ENCODE data around the gene RPGRIP1L. TPM values are rescaled to one million over a fixed set of nuclear protein-coding genes. Genes with fewer than 3 reads are reported as not detected.

RPGRIP1L gene
- total and polyA plus RNA-seq, 2 of the 13 experiments (the other 11 are each of a cell fraction or from before 2014, with no cell fraction given) = 5.0 to 13.5 TPM

GRCh38 chr16:53642094-53642493, 61.6 kb downstream of the RPGRIP1L start (continued):
- no peak for TF ChIP-seq ARID3A (IDR thresholded peaks at IDR 0.05; ENCODE audit: low read depth, low read length)
- TF ChIP-seq TBP (CRISPR knock-in tag; IDR thresholded peaks at IDR 0.05) = no peak
- TF ChIP-seq THYN1 (CRISPR knock-in tag; IDR thresholded peaks at IDR 0.05; ENCODE audit: borderline replicate concordance, low read depth) = no peak

GRCh38 chr16:53636978-53637377, 66.7 kb downstream of the RPGRIP1L start:
- ChIA-PET CTCF (ENCODE audit: low intra/inter-chr PET ratio, low total read pairs) (no interaction called here), POLR2A (no interaction called here)
- ATAC-seq (no peak), FAIRE-seq (no peak), DNase-seq (ENCODE audit: low spot score) (no peak)
- Histone ChIP-seq H2AFZ (ENCODE audit: low read length) (no peak overlapping the region), H3K9ac (ENCODE audit: insufficient read depth, low read depth, low read length) (no peak overlapping the region), H3K9me3 (ENCODE audit: low read length) (no peaks in the 10 kb centered on the region), H3K27ac (ENCODE audit: extremely low read length, insufficient read depth, low read length) (no peak overlapping the region), H3K36me3 (replicated peaks in 1 of 2; ENCODE audit: control insufficient read depth in 1 of 2, insufficient read depth in 2 of 2, low read length in 2 of 2) (peaks cover 1 to 2% of the 10 kb centered on the region in 2 experiments; a peak in 1 of 5 replicates), H3K4me1 (ENCODE audit: insufficient read depth, low read length) (no peaks in the 10 kb centered on the region), H3K79me2 (ENCODE audit: insufficient read depth, low read length) (no peaks in the 10 kb centered on the region), H3K27me3 (ENCODE audit: control insufficient read depth in 1 of 2, insufficient read depth in 2 of 2, low read length in 2 of 2) (no peaks in the 10 kb centered on the region), H3K4me2 (ENCODE audit: low read depth, low read length) (no peak overlapping the region), H3K4me3 (replicated peaks in 1 of 3; ENCODE audit: insufficient read depth in 1 of 3, low read depth in 2 of 3, low read length in 3 of 3) (no peak overlapping the region), H4K20me1 (ENCODE audit: insufficient read depth, low read length) (no peaks in the 10 kb centered on the region)
- in situ Hi-C loops (cut with HindIII; ENCODE audit: extremely low pct_ligation_motif_present, low pct_unique_long_range_greater_than_20kb) = no loop called here
- intact Hi-C loops (cut with micrococcal nuclease; ENCODE audit: unreplicated experiment) = no loop called here
- no TSS peak for BruUV-seq (replicated peaks)
- 91% methylated on average over 2 of the region's 2 CpGs for WGBS (ENCODE audit: low lambda C conversion rate)
- no peak for TF ChIP-seq SYNCRIP (IDR thresholded peaks at IDR 0.05; ENCODE audit: insufficient read depth, low read depth, low read length)
- no peak for TF ChIP-seq ZKSCAN5 (CRISPR knock-in tag; IDR thresholded peaks at IDR 0.05)
- no peak for TF ChIP-seq ZNF552 (CRISPR knock-in tag; IDR thresholded peaks at IDR 0.05; ENCODE audit: borderline replicate concordance)
- TF ChIP-seq POGZ (CRISPR knock-in tag; IDR thresholded peaks at IDR 0.05) = no peak
- TF ChIP-seq CREB3 (CRISPR knock-in tag; IDR thresholded peaks at IDR 0.05) = no peak
- TF ChIP-seq ZNF282 (IDR thresholded peaks at IDR 0.05; ENCODE audit: partially characterized antibody) = no peak
- no peak for TF ChIP-seq HMGXB4 (CRISPR knock-in tag; IDR thresholded peaks at IDR 0.05; ENCODE audit: borderline replicate concordance in 1 of 2, low read depth in 1 of 2)
- no peak for TF ChIP-seq SAP130 (CRISPR knock-in tag; IDR thresholded peaks at IDR 0.05; ENCODE audit: low read depth)
- TF ChIP-seq KLF9 (CRISPR knock-in tag; IDR thresholded peaks at IDR 0.05; ENCODE audit: low read depth) = no peak
- TF ChIP-seq, protein P1, sequence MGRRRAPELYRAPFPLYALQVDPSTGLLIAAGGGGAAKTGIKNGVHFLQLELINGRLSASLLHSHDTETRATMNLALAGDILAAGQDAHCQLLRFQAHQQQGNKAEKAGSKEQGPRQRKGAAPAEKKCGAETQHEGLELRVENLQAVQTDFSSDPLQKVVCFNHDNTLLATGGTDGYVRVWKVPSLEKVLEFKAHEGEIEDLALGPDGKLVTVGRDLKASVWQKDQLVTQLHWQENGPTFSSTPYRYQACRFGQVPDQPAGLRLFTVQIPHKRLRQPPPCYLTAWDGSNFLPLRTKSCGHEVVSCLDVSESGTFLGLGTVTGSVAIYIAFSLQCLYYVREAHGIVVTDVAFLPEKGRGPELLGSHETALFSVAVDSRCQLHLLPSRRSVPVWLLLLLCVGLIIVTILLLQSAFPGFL (CRISPR knock-in tag; IDR thresholded peaks at IDR 0.05) = no peak
- TF ChIP-seq ZNF468 (CRISPR knock-in tag; IDR thresholded peaks at IDR 0.05) = no peak
- no peak for TF ChIP-seq DR1 (CRISPR knock-in tag; IDR thresholded peaks at IDR 0.05)
- no peak for TF ChIP-seq SRY (CRISPR knock-in tag; IDR thresholded peaks at IDR 0.05)
